ENCODE data around the gene VSNL1. TPM values are rescaled to one million over a fixed set of nuclear protein-coding genes. Genes with fewer than 3 reads are reported as not detected.

Gene VSNL1
- total and polyA plus RNA-seq, 11 donors = 2.6 to 26.3 (median 19.3) TPM

DNA sequence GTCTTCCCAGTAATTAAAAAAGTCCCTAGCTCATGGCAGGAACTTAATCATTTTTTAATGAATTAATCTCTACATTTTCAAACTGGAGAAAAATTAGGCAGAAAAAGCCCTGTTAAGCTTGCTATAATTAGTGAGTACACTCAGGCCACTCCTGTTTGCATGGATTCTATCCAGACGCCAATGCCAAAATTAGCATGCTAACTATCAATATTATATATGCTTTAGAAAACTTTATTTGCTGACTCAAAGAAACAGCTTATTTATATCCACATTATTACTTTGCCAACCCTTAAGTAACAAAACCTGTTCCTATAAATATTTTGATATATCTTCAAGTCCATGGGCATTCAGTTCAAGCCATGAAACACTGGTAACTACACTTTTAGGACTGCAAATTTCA lies 122.2 kb downstream of the VSNL1 start:
- peaks cover 0 to 6% (median 0%) of the 10 kb centered on the region in 12 donors for H3K4me1 ChIP-seq
- H3K27me3 ChIP-seq = no peaks in the 10 kb centered on the region
- no peak overlapping the region for H3K4me3 ChIP-seq
- H3K9me3 ChIP-seq = no peaks in the 10 kb centered on the region
- no peak for DNase-seq
- WGBS, 4 donors = 50 to 66% (median 56%) methylated on average over 1 of the region's 1 CpG
- no peak overlapping the region for H3K27ac ChIP-seq
- peaks cover 0 to 67% (median 47%) of the 10 kb centered on the region in 9 donors for H3K36me3 ChIP-seq
- intact Hi-C loops (cut with DNase I) = loop anchor here in 3 of 10 donors (5.0 to 10.0 kb wide), 3 partner anchors 120 to 348 kb away; partner anchors contain the start of gene VSNL1 (in 1 of the 3)
- TF ChIP-seq, protein P1, sequence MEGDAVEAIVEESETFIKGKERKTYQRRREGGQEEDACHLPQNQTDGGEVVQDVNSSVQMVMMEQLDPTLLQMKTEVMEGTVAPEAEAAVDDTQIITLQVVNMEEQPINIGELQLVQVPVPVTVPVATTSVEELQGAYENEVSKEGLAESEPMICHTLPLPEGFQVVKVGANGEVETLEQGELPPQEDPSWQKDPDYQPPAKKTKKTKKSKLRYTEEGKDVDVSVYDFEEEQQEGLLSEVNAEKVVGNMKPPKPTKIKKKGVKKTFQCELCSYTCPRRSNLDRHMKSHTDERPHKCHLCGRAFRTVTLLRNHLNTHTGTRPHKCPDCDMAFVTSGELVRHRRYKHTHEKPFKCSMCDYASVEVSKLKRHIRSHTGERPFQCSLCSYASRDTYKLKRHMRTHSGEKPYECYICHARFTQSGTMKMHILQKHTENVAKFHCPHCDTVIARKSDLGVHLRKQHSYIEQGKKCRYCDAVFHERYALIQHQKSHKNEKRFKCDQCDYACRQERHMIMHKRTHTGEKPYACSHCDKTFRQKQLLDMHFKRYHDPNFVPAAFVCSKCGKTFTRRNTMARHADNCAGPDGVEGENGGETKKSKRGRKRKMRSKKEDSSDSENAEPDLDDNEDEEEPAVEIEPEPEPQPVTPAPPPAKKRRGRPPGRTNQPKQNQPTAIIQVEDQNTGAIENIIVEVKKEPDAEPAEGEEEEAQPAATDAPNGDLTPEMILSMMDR (IDR thresholded peaks at IDR 0.05) = no peak
- TF ChIP-seq POLR2A (IDR thresholded peaks at IDR 0.05) = no peak
- no peak for ATAC-seq

DNA sequence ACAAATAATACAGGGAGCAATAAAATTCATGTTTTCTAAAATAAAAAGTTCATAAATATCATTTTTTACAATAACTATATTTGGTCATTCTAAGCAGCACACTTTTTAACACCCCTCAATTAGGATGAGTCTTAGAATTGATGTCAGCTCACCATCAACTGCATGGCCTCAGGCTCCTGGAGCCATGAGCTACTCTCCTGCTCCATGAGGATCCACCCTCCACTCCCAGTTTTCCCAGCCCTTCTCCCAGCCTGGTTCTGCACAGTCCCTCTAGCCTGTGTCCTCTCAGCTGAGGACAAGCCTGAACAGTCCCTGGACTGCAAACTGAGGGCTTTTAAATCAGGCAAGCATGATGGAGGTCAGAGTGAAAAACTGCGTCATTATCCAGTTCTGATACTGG lies 124.0 kb downstream of the VSNL1 start:
- no peaks in the 10 kb centered on the region for H3K27me3 ChIP-seq
- peaks cover 0 to 6% (median 0%) of the 10 kb centered on the region in 12 donors for H3K4me1 ChIP-seq
- WGBS, 4 donors = 94 to 100% (median 98%) methylated on average over 1 of the region's 1 CpG
- no peak for DNase-seq
- intact Hi-C loops (cut with DNase I) = loop anchor here in 3 of 10 donors (5.0 to 10.0 kb wide), 3 partner anchors 122 to 350 kb away; partner anchors contain the start of gene VSNL1 (in 1 of the 3)
- H3K9me3 ChIP-seq = no peaks in the 10 kb centered on the region
- no peak overlapping the region for H3K27ac ChIP-seq
- TF ChIP-seq, protein P1 (IDR thresholded peaks at IDR 0.05) = no peak
- TF ChIP-seq POLR2A (IDR thresholded peaks at IDR 0.05) = no peak
- peaks cover 0 to 78% (median 64%) of the 10 kb centered on the region in 9 donors for H3K36me3 ChIP-seq
- no peak overlapping the region for H3K4me3 ChIP-seq
- ATAC-seq = no peak

DNA sequence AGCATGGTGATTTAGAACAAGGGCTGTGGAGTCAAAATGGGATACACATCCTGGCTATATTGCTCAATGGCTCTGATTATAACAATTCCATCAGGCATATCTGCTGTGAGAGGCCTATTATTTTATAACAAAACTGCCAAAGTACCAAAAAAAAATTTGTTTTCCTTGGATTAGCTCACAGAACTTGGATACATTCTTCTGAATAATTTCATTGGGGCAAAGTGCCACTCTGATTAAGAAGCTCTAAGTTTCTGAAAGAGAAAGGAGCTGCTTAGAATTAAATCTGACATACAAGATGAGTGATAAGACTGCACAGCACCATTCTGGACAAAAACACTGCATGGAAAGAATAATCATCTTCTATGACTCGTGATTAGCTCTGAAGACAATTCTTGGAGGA lies 127.4 kb downstream of the VSNL1 start:
- Histone ChIP-seq H3K9me3 (no peaks in the 10 kb centered on the region), H3K36me3 (peaks cover 0 to 80% (median 65%) of the 10 kb centered on the region in 9 donors), H3K27me3 (no peaks in the 10 kb centered on the region), H3K4me3 (no peak overlapping the region), H3K27ac (no peak overlapping the region), H3K4me1 (peaks cover 0 to under 1% (median 0%) of the 10 kb centered on the region in 12 donors)
- no peak for DNase-seq
- intact Hi-C loops (cut with DNase I) = loop anchor here in 4 of 10 donors (5.0 to 10.0 kb wide), 5 partner anchors 193 to 896 kb away; no protein-coding TSS in a partner anchor
- TF ChIP-seq POLR2A (IDR thresholded peaks at IDR 0.05) = no peak
- TF ChIP-seq, protein P1 (IDR thresholded peaks at IDR 0.05) = no peak
- WGBS, 4 donors = 65 to 83% (median 81%) methylated on average over 1 of the region's 1 CpG
- ATAC-seq = no peak

DNA sequence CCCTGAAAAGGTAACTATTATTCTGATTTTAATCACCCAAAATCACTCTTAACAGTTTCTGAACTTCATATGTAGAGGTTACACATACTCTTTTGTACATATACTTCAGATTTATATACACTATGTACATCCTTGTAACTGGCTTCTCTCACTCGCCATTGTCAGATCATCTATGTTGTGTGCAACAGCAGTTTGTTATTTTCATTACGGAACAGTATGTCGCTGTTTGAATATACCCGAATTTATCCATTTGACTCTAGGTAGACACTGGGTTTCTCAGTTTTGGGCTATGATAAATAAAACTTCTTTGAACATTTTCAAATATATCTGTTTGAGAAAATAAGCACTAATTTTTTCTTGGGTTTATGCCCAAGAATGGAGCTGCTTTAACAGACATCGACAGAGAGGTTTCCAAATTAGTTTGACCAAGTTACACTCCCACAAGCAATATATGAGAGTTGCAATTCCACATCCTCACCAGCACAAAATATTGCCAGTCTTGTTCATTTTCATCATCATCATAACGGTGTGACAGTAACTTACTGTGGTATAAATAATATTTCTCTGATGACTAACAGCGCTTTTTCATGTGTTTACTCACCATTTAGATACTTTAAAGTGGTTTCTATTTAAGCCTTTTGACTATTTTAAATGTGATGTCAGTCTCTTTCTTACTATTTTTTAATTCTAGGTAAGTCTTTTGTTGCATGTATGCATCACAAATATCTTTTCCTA lies 132.3 kb downstream of the VSNL1 start:
- Histone ChIP-seq H3K4me3 (no peak overlapping the region), H3K36me3 (peaks cover 0 to 78% (median 50%) of the 10 kb centered on the region in 9 donors), H3K9me3 (no peaks in the 10 kb centered on the region), H3K27ac (no peak overlapping the region), H3K27me3 (no peaks in the 10 kb centered on the region), H3K4me1 (no peaks in the 10 kb centered on the region)
- 85 to 88% (median 87%) methylated on average over 7 of the region's 7 CpGs for WGBS, 4 donors
- TF ChIP-seq, protein P1 (IDR thresholded peaks at IDR 0.05) = no peak
- TF ChIP-seq POLR2A (IDR thresholded peaks at IDR 0.05) = no peak
- ATAC-seq (no peak), DNase-seq (no peak)
- intact Hi-C loops (cut with DNase I) = loop anchor here in 7 of 10 donors (5.0 to 10.0 kb wide), 4 partner anchors 198 to 900 kb away; no protein-coding TSS in a partner anchor
